ELF-1 (cell line): ENCODE measurements around the gene P3R3URF.

Experiments used
- DNase-seq: peaks from one replicate; pipeline ENCODE4 v3.0.0-alpha.2; 2016; ENCODE audit warnings: low read depth, low spot score

Gene P3R3URF

GRCh38 chr1:46132529-46133180, 43.6 kb downstream of the P3R3URF start, which contains the start of gene PIK3R3:
PIK3R3 (minus strand) TSS chr1:46132629; CDS start chr1:46131952, 677 bp downstream.
- peak; percentile 100 for DNase-seq

GRCh38 chr1:46131712-46132528, 44.4 kb downstream of the P3R3URF start:
- DNase-seq, result peak; percentile 45

DNA sequence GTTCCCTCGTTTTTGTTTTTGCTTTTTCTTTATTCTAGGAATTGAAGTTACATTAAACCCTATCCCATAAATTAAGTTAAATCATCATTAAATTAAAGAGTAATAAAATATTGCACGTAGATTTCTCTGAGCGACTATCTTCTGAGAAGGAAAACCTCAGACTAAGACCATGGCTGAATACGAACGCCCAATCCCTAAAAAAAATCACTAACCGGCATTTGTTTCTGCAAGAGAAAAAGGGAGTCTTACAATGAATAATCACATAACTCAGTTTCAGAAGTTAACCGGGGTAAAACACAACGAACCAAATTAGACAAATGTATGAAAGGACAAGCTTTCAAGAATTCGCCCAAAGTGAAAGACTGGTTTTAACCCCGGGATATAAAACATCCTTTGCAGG, 45.2 kb downstream of the P3R3URF start:
- no peak for DNase-seq

DNA sequence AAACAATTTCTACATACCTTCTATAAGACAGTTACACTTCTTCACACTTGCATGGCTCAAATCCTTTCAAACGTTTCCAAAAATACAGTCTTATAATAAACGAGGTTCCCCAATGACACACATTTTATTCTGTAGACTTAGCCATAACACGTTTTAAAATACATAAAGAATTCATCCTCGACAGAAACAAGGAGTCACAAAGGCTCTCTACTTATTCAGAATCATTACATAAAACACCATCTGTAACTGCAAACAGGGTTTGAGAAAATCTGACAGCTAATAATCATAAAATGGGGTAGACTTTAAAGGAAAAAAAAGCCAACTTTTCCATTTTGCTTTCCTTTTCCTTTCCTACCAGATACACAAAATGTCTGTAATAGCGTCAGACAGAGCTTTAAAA, 45.7 kb downstream of the P3R3URF start:
- DNase-seq, result no peak

GRCh38 chr1:46130121-46130520, 46.2 kb downstream of the P3R3URF start:
- DNase-seq, result no peak

- no peak for DNase-seq
Observed at GRCh38 chr1:46128344-46128743, 47.9 kb downstream of the P3R3URF start.
